Kasumi-1 (cell line): Measurements from ENCODE around the gene WDHD1.
"Not testable (repeated sequence)": the region's sequence is repeated elsewhere in the genome, so short reads cannot be mapped to it uniquely, and the experiment has no call there.

ENCODE experiments used
- DNase-seq, 2 experiments: peaks; one replicate each; lab custom pipeline; 2025; lab: John Stamatoyannopoulos, UW

Gene WDHD1

GRCh38 chr14:55026793-55027561, at the start of gene WDHD1, which contains the start of gene SOCS4:
TSS of gene WDHD1 (minus strand) at chr14:55027099. CDS start at chr14:55026787, 312 bp downstream.
TSS of gene SOCS4 (plus strand) at chr14:55027236. CDS start at chr14:55043042, 15,806 bp downstream.
- DNase-seq: peak; percentile 80 to 89

GRCh38 chr14:55075628-55076175, 48.8 kb upstream of the WDHD1 start:
- no peak for DNase-seq

- peak in 1 of 2 experiments; percentile 21 for DNase-seq
Measured at GRCh38 chr14:55074662-55075061, 47.8 kb upstream of the WDHD1 start.

GRCh38 chr14:55073856-55074255, 47.0 kb upstream of the WDHD1 start:
- peak; percentile 17 to 23 for DNase-seq

GRCh38 chr14:55071870-55072640, 45.2 kb upstream of the WDHD1 start:
- no peak for DNase-seq

- no peak for DNase-seq
Measured at GRCh38 chr14:55070981-55071411, 44.1 kb upstream of the WDHD1 start.

- DNase-seq: no peak
Measured at GRCh38 chr14:55066223-55066622, 39.3 kb upstream of the WDHD1 start.

GRCh38 chr14:55065411-55065810, 38.5 kb upstream of the WDHD1 start:
- DNase-seq: no peak

- DNase-seq: not testable (repeated sequence)
Measured at GRCh38 chr14:55064896-55065295, 38.0 kb upstream of the WDHD1 start.

GRCh38 chr14:55062517-55063351, 35.8 kb upstream of the WDHD1 start:
- DNase-seq: no peak

- DNase-seq: no peak
Measured at GRCh38 chr14:55059333-55059732, 32.4 kb upstream of the WDHD1 start.

- no peak for DNase-seq
Measured at GRCh38 chr14:55057919-55058318, 31.0 kb upstream of the WDHD1 start.

GRCh38 chr14:55054098-55054497, 27.2 kb upstream of the WDHD1 start:
- no peak for DNase-seq

- DNase-seq: no peak
Measured at GRCh38 chr14:55053500-55053899, 26.6 kb upstream of the WDHD1 start.

- DNase-seq: no peak
Measured at GRCh38 chr14:55053018-55053417, 26.1 kb upstream of the WDHD1 start.

- peak in 1 of 2 experiments; percentile 36 for DNase-seq
Measured at GRCh38 chr14:55052269-55052930, 25.5 kb upstream of the WDHD1 start.

GRCh38 chr14:55051423-55052268, 24.7 kb upstream of the WDHD1 start, which contains the start of gene MAPK1IP1L:
TSS of gene MAPK1IP1L (plus strand) at chr14:55051647. CDS start at chr14:55061684, 10,037 bp downstream.
- peak; percentile 83 to 88 for DNase-seq

- DNase-seq: no peak
Measured at GRCh38 chr14:55051165-55051422, 24.2 kb upstream of the WDHD1 start.

- no peak for DNase-seq
Measured at GRCh38 chr14:55048900-55049436, 22.1 kb upstream of the WDHD1 start.
